Measurements from ENCODE around the gene C19orf25.
"Not testable (repeated sequence)": the region's sequence is repeated elsewhere in the genome, so short reads cannot be mapped to it uniquely, and the experiment has no call there.

The C19orf25 gene

DNA sequence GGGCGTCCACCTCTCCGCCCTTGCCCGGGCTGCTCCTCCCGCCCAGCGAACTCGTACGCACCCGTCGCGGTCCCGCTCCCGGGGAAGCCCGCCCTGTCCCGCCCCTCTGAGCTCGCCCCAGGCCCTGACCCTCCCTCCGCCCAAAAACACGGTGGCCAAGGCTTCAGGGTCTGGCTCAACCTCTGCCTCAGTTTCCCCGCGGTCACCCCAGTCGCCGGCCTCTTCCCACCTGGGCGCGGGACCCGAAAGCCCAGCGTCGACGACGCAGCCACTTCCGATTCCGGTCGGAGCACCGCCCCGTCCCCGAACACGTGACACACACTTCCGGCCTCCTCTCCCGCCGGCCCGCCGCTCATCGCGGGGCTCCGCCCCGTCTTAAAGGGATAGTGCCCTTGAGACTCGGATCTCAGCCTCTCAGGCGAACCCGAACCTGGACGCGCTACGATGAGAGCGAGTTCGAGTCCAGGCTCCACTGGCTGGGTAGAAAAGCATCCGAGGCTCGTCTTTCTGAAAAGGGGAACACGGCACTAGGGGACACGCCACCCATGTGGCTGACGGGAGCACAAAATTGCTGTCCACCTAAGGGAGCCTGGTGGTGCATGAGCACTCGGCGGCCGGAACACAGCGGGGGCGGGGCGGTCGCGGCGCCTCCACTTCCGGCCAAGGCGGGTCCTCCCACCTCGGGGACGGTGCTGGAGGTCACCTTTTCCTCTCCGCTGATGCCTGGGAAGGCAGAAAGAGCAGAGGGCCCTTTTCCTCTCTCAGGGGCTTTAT, at the start of gene C19orf25:
TSS of gene C19orf25 (minus strand) at position 282 of the 774 bp plus-strand sequence. CDS start 312 bp downstream, outside the sequence.
- DNase-seq = peak; percentile 92 to 97

DNA sequence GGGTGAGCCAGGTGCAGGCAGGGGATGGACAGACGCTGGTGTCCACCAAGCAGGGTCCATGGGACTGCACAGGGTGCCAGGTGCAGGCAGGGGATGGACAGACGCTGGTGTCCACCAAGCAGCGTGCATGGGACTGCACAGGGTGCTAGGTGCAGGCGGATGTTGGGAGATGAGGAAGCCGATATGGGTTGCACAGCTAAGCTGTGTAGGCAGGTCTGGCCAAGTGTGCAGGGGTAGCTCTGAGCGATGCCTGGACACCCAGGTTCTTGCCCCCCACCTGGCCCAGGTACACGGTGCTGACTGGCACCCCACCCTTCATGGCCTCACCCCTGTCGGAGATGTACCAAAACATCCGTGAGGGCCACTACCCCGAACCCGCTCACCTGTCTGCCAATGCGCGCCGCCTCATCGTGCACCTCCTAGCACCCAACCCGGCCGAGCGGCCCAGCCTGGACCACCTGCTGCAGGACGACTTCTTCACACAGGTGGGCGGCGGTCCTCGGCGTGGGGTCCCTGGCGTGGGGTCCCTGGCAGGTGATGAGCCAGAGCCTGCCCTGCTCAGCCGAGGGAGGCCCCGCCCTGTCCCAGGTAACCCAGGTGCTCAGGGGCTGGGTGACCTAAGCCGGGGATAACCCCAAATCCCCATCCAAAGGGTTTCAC, 48.8 kb upstream of the C19orf25 start:
- no peak for DNase-seq

GRCh38 chr19:1526979-1527649, 48.1 kb upstream of the C19orf25 start:
- DNase-seq = no peak

DNA sequence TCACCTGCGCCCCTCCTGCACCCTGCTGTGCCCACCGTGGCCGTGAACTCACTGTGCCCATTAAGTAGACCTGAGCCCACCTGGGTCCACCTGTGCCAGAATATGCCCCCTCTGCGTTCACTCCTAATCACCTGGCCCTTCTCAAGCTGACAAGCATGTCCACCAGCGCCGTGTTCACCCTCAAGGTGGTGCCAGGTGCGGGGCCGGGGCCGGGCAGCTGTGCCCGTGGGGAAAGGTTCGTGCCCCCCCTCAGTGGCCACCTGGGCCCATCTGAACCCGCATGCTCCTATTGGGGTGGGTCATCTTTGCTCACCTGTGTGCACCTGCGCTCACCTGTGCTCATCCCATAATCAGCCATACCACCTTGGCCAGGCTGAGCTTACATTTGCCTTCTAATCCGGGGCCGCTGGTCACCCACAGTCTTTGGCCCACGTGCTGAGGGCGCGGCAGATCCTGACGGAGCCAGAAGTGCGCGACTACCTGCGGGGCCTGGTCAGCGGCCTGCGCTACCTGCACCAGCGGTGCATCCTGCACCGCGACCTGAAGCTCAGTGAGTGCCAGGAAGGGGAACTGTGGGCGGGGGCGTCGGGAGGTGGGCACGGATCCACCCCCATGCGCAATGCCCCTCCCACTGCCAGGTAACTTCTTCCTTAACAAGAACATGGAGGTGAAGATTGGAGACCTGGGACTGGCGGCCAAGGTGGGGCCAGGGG, 47.2 kb upstream of the C19orf25 start:
- no peak for DNase-seq

DNA sequence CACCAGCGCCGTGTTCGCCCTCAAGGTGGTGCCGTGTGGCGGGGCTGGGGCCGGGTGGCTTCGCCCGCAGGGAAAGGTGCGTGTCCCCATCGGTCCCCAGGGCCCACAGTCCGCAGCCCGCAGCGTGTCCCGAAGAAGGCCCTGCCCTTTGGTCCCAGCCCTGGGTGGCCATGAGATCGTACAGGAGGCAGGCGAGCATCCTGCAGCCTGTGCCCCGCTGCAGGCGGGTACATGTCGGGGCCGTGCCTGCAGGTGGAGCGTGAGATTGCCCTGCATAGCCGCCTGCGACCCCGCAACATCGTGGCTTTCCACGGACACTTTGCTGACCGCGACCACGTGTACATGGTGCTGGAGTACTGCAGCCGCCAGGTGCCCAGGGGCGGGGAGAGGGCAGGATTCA, 46.3 kb upstream of the C19orf25 start:
- no peak for DNase-seq

- DNase-seq = no peak
Observed at GRCh38 chr19:1524972-1525325, 45.9 kb upstream of the C19orf25 start.

GRCh38 chr19:1524287-1524971, 45.4 kb upstream of the C19orf25 start:
- DNase-seq = no peak

DNA sequence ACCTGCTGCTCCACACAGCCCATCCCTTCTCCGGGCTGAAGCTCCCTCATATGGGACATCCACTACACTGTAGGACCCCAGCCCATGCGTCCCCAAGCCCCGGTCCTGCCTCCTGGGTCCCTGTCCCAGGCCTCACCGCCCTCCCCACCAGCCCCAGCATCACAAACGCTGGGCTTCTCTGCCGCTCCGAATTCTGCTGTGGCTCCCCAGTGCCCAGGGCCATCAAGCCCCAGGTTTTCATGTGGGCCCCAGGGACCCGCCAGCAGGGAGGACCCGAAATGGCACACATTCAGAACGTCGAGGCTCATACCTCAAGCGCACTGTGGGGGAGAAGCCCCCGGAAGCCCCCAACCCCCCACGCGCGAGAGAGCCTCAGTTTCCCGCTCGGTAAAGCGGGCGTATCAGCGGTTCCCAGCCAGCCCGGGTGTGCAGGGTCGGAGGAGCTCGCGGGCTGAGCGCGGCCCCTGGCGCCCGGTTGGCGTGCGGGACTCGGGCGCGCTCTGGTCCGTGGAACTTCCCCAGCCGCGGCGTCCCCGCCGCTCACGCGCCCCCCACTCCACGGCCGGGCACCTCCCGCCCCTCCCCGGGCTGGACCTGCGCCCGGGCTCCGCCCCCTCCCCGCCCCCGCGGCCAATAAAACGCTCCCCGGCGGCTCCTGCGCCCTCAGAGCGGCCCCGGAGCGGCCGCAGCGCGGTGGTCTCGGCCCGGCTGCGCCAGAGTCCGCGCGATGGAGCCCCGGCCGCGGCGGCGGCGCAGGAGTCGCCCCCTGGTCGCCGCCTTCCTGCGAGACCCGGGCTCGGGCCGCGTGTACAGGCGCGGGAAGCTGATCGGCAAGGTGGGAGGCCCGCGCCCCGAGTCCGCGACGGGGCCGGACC, 44.6 kb upstream of the C19orf25 start, which contains the start of gene PLK5:
TSS of gene PLK5 (plus strand) at position 666 of the 875 bp plus-strand sequence. CDS start 2,920 bp downstream, outside the sequence.
- DNase-seq = no peak

- no peak for DNase-seq
Observed at GRCh38 chr19:1522838-1523237, 43.8 kb upstream of the C19orf25 start.

DNA sequence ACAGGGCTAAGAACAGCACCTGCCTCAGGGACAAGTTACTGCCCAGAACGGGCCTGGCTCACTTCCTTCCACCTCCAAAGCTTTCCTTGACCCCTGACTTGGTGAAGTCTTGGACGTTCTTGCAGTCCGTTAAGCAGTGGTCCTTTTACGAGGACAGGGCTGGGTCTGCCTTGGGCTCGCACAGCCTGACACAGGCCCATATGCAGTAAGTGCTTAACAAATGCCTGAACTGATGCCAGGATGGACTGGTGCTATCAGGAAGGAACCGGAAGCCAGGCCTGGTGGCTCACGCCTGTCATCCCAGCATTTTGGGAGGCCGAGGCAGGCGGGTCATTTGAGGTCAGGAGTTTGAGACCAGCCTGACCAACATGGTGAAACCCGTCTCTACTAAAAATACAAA, 43.0 kb upstream of the C19orf25 start:
- no peak for DNase-seq

GRCh38 chr19:1521636-1522035, 42.6 kb upstream of the C19orf25 start:
- DNase-seq = no peak

GRCh38 chr19:1520203-1520780, 41.3 kb upstream of the C19orf25 start:
- no peak for DNase-seq

- DNase-seq = not testable (repeated sequence)
Observed at GRCh38 chr19:1519802-1520201, 40.8 kb upstream of the C19orf25 start.

- DNase-seq = no peak
Observed at GRCh38 chr19:1518471-1518870, 39.5 kb upstream of the C19orf25 start.

GRCh38 chr19:1516395-1516753, 37.4 kb upstream of the C19orf25 start:
- no peak for DNase-seq

DNA sequence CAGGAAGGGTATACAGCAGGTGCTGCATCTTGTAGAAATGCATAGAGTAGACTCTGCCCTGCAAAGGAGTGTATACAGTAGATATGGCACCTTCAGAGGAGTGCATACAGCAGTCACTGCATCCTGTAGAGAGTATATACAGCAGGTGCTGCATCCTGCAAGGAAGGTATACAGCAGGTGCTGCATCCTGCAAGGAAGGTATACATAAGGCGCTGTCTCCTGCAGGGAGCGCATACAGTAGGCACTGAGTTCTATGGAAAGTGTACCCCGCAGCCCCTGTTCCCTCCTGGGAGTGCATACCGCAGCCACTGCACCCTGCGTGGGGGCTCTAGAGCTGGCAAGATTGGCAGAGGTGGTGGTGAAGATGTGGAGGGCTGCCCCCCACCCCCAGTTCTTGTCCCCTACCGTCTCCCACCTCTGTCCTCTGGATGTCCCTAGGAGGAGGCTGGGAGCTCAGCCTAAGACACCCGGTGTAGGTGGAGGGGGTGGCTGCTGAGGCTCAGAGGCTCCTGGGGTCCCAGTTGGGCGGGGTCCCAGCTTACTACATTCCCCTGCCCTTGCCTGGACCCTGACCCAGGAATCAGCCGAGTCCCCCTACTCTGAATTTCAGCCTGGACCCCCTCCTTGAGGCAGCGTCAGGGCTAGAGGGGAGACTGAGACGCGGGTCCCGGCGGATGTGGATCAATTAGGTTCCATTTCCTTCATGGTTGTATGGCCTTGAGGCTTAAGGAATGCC, 36.1 kb upstream of the C19orf25 start:
- no peak for DNase-seq

GRCh38 chr19:1514295-1514661, 35.3 kb upstream of the C19orf25 start:
- DNase-seq = no peak

DNA sequence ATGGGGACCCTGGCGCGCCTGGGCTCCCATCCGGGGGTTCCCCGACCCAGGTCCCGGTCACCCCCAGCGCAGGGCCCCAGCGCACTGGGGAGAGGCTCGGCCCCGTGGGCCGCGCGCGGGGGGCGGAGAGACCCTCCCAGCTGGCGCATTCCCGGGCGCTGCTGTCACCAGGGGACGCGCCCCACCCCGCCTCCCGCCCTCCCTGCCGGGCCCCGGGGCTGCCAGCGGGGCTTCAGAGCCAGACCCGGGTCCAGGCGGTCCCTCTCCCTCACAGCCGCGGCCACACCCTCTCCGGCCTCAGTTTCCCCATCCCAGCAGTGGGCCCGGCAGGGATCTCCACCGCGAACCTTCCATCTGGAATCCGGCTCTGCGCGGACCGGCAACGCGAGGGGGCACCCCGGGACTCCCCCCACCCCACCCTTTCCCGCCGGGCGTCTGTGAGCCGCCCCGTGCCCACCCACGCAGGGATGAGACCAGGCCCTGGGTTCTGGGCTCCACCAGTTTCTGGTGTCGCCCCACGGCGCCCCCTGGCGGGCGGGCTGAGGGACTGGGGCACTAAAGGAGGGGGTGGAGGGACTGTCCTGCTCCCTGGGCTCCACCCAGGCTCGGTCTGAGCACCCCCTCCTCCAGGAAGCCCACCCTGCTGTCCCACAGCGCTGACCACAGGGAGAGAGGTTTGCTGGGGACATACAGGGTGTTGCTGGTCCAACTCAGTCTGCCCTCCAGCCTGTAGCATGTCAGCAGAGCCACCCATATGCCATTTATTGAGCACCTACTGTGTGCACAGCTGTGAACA, 34.7 kb upstream of the C19orf25 start:
- peak; percentile 54 to 67 for DNase-seq

- peak; percentile 35 to 51 for DNase-seq
Observed at GRCh38 chr19:1512671-1513498, 33.9 kb upstream of the C19orf25 start, which contains the start of gene ADAMTSL5. Gene ADAMTSL5, minus strand, starts transcription at chr19:1513019. Its CDS starts 2,076 bp downstream, at chr19:1510943.
